GM12864 (cell line): ENCODE results near the gene RASGRP4.
"Not testable (repeated sequence)": the region's sequence is repeated elsewhere in the genome, so short reads cannot be mapped to it uniquely, and the experiment has no call there.

Experiments used
- DNase-seq: peaks from one replicate; pipeline ENCODE4 v3.0.0-alpha.2; 2011; ENCODE audit warnings: low read depth
- H3K4me3 ChIP-seq: 2 replicates; pipeline ENCODE4 v1.5.1; 2011; ENCODE audit warnings: mild to moderate bottlenecking, low read depth, low read length, control low read depth
- CTCF ChIP-seq: IDR thresholded peaks from 2 replicates; pipeline ENCODE4 v1.5.1; 2011; ENCODE audit warnings: low read depth, mild to moderate bottlenecking, moderate library complexity, low read length, control low read depth, inconsistent platforms; ENCODE audit errors: missing control alignments

The RASGRP4 gene

GRCh38 chr19:38370299-38370698 lies 55.7 kb downstream of the RASGRP4 start:
- no peak overlapping the region for H3K4me3 ChIP-seq
- no peak for DNase-seq
- TF ChIP-seq CTCF, result no peak

- no peak for TF ChIP-seq CTCF
- DNase-seq, result no peak
Observed at GRCh38 chr19:38369584-38369983, 56.4 kb downstream of the RASGRP4 start.

GRCh38 chr19:38367041-38367440 lies 59.0 kb downstream of the RASGRP4 start:
- no peak for DNase-seq
- no peak for TF ChIP-seq CTCF

More at GRCh38 chr19:38369584-38369983, 56.4 kb downstream of the RASGRP4 start:
- no peak overlapping the region for H3K4me3 ChIP-seq

GRCh38 chr19:38362946-38363688 lies 62.9 kb downstream of the RASGRP4 start:
- not testable (repeated sequence) for H3K4me3 ChIP-seq, DNase-seq

More at GRCh38 chr19:38367041-38367440, 59.0 kb downstream of the RASGRP4 start:
- H3K4me3 ChIP-seq, result no peak overlapping the region

GRCh38 chr19:38362076-38362945 lies 63.7 kb downstream of the RASGRP4 start:
- peak; percentile 13 for DNase-seq
- no peak for TF ChIP-seq CTCF
- H3K4me3 ChIP-seq, result peak overlapping the region; percentile 58

- peak; percentile 38 for DNase-seq
- TF ChIP-seq CTCF, result peak; percentile 38
- H3K4me3 ChIP-seq, result peak overlapping the region; percentile 58
Observed at GRCh38 chr19:38361633-38362075, 64.4 kb downstream of the RASGRP4 start.
